ENCODE data around the gene NTN3.

GRCh38 chr16:2429771-2430663 is 41.1 kb upstream of the NTN3 start:
- TF ChIP-seq POLR2A (IDR thresholded peaks at IDR 0.05), result no peak
- TF ChIP-seq EP300 (IDR thresholded peaks at IDR 0.05), result no peak
- no peak for TF ChIP-seq CTCF (IDR thresholded peaks at IDR 0.05)
